A172 (cell line): ENCODE results near the gene PAIP1. TPM values are rescaled to one million over a fixed set of nuclear protein-coding genes. Genes with fewer than 3 reads are reported as not detected.
A peak's percentile ranks its signal among the peaks of the same experiment; 100 is the strongest.
"Not testable (repeated sequence)": the region's sequence is repeated elsewhere in the genome, so short reads cannot be mapped to it uniquely, and the experiment has no call there.

ENCODE experiments used
- DNase-seq: peaks from one replicate; pipeline ENCODE4 v3.0.0-alpha.2; 2015; ENCODE audit warnings: low spot score
- total RNA-seq: library from RNA; depleted of rRNA; stranded (reverse); fragments of >200 nt; shearing (Covaris generic); gene quantifications from 2 replicates; pipeline ENCODE4 v1.2.3, GENCODE V29; 2014; rRNA removed

Gene PAIP1
- total RNA-seq = 207 and 210 TPM in 2 replicates

DNA sequence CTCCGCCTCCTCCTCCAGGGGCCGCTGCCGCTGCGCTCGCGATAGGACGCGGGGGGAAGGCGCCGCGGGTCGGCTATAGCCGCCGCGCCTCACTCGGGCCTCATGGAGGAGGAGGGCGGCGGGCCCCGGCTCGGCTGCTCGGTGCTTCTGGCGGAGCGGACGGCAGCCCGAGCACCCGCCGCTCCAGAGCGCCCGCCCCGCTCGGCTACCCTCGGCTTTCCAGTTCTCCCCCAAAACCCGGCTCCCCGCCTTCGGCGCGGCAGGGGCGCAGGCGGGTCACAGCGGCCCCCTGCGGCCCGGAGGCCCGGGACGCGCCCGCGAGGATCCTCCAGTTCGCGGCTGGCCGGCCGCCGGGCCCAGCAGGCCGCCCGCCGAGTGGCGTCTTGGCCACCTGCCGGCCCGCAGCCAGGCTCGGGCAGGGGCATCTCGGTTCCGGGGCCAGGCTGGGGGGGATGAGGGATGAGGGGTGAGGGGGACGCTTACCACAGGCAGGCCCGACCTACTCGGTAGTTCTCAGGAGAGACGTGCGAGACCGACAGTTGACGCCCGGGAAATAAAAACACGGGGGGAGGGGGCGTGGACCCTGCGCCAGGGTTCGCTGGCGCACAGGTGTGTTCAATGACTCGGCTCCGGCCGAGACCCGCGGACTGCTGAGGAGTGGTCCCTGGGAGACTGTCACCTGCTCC lies at the start of gene PAIP1:
TSS of gene PAIP1 (minus strand) at position 221 of the 686 bp plus-strand sequence. CDS start 231 bp downstream, outside the sequence.
- peak; percentile 62 for DNase-seq

DNA sequence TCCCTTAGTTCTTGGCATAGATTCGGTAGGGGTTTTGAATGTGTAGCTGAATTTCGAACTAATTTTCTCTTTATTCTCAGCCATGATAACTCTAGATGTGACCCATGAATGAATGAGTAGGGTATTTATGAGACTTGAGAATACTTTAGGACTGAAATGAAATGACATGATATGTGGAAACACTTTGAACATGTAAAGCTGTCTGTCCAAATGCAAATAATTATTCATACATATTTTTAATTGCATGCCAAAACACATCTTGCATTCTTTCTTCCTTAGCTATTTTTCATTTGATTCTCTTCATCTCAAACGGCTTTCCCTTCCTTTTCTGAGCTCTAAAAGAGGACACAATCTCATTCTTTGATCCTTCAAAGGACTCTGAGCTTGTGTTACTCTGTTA lies 49.5 kb upstream of the PAIP1 start:
- no peak for DNase-seq

DNA sequence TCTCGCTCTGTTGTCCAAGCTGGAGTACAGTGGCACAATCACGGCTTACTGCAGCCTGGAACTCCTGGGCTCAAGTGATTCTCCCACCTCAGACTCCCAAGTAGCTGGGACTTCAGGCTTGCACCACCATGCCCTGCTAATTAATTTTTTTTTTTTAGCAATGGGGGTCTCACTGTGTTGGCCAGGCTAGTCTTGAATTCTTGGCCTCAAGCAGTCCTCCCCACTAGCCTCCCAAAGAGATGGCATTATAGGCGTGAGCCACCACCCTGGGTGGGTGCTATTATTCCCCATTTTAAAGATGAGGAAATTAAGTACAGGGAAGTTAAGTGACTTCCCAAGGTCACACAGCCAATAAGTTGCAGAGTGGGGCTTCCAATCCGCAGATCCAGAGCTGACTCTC lies 47.8 kb upstream of the PAIP1 start:
- DNase-seq = no peak

DNA sequence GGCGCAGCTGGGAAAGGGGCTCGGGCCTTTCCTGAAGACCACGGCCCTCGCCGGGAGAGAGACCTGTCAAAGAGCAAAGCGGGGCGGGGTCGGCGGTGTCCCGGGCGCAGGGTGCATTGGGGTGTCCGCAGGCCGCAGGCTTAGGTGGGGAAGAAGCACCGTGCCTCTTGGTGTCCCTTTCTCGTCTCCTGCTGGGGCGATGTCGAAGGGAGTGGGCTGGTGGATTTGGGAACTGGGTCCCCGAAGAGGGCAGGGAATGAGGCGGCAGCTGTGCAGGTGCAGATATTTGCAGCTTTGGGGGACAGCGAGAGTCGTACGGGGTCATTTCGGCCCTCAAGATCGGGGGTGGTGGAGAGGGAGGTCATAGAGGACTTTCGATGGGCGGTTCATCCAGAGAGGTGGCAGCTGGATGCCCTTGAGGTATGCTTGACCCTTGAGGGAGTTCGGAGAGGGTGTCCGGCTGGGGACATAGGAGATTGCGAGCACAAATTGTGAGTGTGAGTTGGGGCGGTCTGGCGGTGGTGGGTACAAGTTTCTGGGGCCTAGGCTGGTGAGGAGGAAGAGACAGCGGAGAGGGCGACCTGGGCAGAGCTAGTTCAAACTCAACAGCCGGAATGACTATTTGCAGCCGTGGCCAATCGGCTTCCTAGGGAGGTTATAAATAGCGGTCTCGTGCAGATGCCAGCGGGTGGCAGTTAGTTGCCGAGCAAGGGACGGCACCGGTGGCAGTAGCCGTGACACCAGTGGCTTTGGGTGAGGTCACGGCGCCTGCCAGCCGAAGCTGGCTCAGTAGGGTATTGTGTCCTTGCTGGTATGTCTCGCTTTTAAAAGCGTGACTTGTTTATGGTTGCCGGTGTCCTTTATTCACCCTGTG lies 46.7 kb upstream of the PAIP1 start:
- no peak for DNase-seq

DNA sequence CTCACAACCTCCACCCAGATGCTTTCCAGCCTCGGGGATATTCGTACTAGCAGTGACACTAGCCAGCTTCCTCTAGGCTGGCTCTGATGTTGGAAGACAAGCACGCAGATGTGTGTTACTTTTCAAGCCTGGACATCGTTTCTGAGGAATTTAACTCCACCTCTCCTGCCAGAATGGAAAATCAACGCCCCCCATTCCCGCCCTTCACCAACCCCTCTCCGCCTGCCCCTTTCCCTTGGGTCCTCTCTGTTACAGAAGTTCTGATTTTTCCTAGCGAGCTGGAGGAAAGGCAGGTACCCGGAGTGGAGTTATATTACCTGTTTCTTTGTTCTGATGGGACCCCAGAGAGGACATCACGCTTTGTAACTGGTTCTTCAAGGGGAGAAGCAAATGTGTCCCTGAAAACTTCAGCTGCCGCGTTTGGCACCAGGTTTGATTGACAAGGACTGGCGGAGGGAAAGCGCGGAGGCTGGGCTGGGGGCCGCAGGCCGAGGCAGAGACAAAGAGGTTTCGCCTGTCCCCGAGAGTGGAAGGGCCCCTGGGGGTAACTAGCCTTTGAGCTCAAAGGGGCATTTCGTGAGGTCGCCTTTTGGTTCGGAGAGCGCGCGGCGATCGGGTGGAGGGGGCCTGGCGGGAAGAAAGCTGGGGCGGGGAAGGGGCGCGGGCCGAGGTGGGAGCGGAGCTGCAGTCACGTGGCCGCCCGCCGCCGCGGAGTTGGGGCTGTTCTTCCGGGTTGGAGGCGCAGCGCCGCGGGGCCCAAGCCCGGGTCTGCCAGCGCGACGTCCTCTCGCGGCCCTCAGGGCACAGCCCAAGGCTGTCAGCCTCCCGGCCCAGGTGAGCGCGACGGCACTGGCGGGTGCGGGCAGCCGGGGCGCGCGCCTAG lies 45.8 kb upstream of the PAIP1 start, which contains the start of gene NNT:
TSS of gene NNT (plus strand) at position 720 of the 883 bp plus-strand sequence. CDS start 6,016 bp downstream, outside the sequence.
- DNase-seq = peak; percentile 56

DNA sequence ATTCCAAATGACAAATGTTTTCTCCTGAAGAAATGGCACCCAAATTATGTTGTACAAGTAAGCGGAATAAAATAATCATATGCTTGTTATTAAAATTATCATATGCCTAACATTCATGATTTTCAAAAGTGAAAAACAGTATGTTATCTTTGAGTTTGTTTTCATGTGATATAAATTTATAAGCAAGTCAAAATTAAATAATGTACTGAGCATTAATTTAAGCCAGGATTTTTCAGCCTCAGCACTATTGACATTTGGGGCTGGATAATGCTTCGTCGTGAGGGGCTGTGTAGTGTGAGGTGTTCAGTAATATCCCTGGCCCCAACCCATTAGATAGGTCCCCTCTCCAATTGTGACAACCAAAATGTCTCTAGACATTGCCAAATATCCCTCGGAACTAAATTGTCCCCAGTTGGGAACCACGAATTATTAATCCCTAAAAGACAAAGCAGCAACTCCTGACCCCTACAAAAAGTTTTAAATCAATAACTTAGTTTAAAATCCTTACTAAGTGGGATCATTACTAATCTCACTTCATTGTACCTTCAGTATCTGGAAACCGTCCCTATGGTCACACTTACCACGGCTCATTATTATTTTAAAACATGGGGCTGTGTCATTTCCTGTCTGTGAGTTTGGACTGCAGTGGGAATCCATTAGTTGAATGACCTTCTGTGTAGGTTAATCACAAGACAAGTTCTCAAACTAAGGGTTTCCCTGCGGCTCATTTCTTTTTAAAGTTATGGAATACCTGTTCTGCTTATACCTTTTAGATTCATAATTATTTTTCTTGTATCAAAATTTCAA lies 44.8 kb upstream of the PAIP1 start:
- DNase-seq = peak; percentile 66

- DNase-seq = not testable (repeated sequence)
Observed at GRCh38 chr5:43598927-43599326, 42.0 kb upstream of the PAIP1 start.

DNA sequence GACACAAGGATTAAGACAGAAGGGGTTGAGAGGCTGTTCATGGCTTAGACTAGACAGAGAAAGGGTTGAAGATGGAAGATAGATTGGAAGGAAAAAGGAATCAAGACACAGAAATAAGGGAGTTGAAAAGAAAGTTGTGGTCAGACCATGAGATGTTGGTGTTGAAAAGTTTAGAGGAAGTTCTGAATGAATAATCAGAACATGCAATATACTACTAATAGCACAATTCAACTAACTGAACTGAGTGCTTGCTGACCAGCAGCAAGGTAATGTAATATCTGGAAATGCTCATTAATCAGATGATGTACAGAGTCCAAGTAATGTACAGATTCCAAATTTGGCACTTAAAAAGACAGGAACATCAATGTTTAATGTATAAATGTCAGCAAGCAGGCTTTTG lies 35.5 kb upstream of the PAIP1 start:
- DNase-seq = no peak

GRCh38 chr5:43590700-43591099 lies 33.8 kb upstream of the PAIP1 start:
- DNase-seq = no peak

- no peak for DNase-seq
Observed at GRCh38 chr5:43589310-43589709, 32.4 kb upstream of the PAIP1 start.

DNA sequence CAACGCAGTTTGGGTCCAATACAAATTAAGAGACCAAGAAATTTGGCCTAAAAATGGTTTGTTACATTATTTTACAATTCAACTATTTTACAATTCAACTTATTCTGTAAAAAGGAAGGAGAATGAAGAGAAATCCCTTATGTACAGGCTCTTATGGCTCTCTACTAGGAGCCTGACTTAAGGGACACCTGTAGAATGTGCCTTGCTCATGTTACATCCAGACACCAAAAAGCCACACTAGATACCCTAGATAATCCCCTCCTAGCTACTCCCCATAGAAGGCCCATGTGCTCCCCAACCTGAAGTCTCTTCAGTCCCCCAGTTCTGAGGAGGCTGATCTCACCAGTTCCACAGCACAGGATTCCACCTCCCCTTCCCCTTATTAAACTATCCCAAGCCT lies 32.0 kb upstream of the PAIP1 start:
- DNase-seq = no peak

DNA sequence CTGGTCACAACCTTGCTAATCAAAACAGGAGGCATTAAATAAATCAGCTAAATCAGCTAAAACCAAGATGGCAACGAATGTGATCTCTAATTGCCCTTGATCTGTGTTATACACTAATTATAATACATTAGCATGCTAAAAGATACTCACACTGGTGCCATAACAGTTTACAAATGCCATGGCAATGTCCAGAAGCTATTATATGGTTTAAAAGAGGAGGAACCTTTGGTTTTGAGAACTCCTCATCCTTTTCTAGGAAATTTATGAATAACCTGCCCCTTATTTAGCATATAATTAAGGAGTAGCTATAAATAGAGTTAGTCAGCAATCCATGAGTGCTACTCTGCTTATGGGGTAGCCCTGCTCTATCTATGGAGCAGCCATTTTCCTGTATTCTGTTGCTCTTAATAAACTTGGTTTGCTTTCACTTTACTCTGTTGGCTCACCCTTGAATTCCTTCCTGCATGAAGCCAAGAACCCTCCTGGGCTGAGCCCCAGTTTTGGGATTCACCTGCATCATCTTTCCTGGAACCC lies 27.4 kb upstream of the PAIP1 start:
- DNase-seq = no peak

GRCh38 chr5:43583724-43584123 lies 26.8 kb upstream of the PAIP1 start:
- DNase-seq = no peak

- no peak for DNase-seq
Observed at GRCh38 chr5:43582082-43583005, 25.5 kb upstream of the PAIP1 start.

DNA sequence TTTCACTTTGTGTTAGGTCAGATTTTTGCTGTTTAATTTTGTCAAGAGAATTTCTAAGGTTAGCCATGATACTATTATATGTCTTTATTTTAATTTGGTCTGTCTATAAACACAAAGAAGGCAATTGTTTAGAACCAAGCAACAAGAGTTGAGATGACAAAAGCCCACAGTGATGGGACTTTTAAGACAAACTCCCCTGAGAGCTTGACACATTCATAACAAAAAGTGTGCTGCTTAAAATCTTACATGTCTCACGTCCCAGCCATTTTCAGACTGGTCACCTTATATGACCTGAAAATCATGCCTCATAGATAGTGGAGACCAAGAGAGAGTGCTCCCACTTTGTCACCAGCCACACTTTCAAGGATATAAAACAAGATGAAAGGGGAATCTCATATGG lies 24.5 kb upstream of the PAIP1 start:
- no peak for DNase-seq

- not testable (repeated sequence) for DNase-seq
Observed at GRCh38 chr5:43580402-43581210, 23.7 kb upstream of the PAIP1 start.

DNA sequence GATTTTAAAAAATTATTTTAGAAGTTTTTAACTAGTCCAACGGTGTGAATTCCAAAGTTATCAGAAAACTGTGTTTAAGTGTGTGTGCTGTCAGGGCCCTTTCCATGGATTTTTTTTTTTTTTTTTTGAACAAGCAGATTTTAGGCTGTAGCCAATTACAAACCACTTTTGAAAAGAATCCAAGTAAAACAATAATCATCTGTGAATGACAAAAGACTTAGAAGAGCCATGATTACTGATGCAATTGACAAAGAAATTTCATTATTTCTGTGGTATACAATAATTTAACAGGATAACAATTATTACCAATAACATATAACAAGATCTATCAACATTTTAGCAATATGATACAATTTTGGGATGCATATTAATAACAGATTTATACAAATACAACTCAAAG lies 16.2 kb upstream of the PAIP1 start:
- DNase-seq = no peak

- peak; percentile 28 for DNase-seq
Observed at GRCh38 chr5:43572357-43572756, 15.5 kb upstream of the PAIP1 start.

DNA sequence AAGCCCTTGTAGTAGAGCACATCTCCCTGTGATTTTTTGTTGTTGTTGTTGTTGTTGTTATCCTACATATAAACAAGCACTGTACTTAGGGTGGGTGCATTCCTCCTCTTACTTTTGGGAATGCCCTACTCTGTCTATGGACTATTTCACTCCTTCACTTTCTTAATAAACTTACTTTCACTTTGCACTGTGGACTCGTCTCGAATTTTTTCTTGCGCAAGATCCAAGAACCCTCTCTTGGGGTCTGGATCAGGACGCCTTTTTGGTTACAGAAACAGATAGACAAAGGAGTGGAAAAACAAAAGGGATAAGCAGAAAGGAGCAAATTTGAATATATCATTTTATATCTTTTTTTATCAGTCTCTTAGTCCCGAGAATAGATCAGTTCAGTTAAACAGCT lies 14.4 kb upstream of the PAIP1 start:
- no peak for DNase-seq
